GM21515 (cell line): ENCODE results near the gene NECTIN1.

Source experiments
- ATAC-seq: cut with Tn5 transposase; IDR thresholded peaks from one replicate; pipeline ENCODE4 v1.9.1; 2021; ENCODE audit not compliant: unreplicated experiment

Gene NECTIN1, protein sequence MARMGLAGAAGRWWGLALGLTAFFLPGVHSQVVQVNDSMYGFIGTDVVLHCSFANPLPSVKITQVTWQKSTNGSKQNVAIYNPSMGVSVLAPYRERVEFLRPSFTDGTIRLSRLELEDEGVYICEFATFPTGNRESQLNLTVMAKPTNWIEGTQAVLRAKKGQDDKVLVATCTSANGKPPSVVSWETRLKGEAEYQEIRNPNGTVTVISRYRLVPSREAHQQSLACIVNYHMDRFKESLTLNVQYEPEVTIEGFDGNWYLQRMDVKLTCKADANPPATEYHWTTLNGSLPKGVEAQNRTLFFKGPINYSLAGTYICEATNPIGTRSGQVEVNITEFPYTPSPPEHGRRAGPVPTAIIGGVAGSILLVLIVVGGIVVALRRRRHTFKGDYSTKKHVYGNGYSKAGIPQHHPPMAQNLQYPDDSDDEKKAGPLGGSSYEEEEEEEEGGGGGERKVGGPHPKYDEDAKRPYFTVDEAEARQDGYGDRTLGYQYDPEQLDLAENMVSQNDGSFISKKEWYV

GRCh38 chr11:119728651-119729580, at the start of gene NECTIN1:
Gene NECTIN1, minus strand, starts transcription at chr11:119729200. Its CDS starts 647 bp downstream, at chr11:119728553.
- ATAC-seq, result peak; percentile 81

- no peak for ATAC-seq
Measured at GRCh38 chr11:119778391-119779194, 49.6 kb upstream of the NECTIN1 start.

GRCh38 chr11:119777940-119778339, 48.9 kb upstream of the NECTIN1 start:
- ATAC-seq, result no peak

DNA sequence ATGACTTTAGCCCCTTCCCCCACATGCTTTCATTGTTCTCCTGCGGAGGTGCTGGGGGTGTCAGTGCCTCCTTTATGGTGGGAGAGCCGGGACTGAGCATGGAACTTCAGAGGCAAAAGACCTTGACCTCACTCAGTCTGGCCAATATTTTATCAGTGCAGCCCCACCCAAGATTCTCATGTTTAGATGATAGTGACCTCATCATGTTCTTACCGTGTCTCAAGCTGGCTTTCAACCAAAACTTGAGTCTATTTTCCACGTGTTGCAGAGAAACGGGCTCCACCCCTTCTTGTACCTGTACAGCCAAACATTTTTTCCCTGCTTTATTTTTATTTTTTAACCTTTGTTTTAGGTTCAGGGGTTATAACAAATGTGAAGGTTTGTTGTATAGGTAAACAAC, 47.7 kb upstream of the NECTIN1 start:
- ATAC-seq, result no peak

GRCh38 chr11:119776031-119776636, 47.1 kb upstream of the NECTIN1 start:
- no peak for ATAC-seq

DNA sequence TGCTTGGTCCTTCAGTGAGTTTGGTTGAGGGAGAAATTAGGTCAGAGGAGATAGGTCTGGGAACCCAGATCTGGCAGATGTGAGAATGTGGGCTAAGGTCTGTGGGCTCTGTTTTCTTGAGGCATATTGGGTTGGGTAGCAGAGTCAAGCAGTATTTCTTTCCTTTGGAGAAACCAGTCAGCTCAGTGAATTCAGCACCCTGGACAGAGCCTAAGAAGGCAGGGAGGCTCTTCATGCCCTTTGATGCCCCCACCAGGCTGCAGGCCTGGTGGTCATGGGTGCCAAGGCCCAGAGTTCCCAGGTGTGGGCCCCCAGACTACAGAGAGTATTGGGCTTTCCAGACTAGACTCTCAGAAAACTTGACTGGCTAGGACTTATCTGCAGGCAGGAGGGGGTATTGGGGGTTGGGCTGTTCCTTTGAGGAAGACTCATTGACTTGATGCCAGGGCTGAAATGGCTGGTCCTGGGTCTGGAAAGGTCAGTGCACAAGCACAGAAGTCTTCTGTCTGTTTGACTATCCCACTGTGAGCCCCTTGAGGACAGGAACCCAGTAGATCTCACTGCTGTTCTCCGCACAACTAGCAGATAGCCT, 45.3 kb upstream of the NECTIN1 start:
- ATAC-seq, result no peak

- ATAC-seq, result no peak
Measured at GRCh38 chr11:119772641-119773415, 43.8 kb upstream of the NECTIN1 start.

DNA sequence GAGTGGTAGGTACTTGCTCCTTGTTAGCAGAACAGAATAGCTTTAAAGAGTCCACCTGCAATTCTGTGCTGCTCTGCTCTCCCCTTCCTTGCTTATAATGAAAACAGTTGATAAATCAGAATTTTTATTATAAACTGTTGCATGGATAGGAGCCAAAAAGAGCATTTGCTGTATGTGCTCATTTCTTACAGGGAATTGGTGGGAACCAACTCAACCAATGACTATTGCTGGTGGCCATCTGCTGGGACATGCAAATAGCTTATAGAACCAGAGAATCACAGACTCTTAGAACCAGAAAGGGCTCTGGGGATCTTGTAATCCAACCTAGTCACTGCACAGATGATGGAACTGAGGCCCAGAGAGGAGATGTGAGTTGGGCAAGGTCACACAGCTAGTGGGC, 43.1 kb upstream of the NECTIN1 start:
- no peak for ATAC-seq

DNA sequence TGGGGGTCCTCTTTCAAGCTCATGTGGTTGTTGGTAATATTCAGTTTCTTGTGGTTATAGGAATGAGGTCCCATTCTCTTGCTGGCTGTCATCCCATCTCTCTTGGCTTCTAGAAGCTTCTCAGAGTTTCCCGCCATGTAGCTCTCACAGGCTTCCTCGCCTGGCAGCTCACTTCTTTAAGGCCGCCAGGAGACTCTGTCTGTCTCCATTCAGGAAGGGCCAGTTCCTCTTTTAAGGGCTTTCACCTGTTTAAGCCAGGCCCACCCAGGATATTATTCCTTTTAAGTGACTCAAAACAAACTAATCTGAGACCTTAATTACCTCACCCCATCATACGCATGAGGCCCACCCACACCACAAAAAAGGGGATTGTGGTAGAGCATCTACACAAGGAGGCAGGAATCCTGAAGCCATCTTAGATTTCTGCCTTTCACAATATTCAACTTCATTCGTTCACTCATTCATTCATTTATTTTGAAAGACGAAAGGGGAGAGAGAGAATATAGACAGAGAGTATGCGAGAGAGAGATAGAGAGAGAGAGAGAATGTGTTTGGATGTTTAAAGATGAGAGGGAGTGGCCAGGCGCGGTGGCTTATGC, 42.3 kb upstream of the NECTIN1 start:
- no peak for ATAC-seq

DNA sequence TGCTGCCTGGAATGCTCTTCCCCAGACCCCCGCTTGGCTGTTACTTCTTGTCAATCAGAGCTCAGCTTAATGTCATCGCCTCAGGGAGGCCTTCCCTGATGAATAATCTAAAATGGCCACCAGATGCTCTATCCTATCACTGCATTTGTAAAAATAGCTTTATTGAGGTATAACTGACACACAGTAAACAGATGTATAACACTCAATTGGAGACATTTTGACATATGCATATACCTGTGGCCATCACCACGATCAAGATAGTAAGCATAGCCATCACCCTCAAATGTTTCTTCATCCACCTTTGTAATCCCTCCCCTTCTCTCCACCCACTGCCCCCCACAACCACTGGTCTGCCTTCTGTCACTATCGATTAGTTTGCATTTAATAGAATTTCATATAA, 36.6 kb upstream of the NECTIN1 start:
- ATAC-seq, result no peak

- ATAC-seq, result no peak
Measured at GRCh38 chr11:119764108-119764868, 35.3 kb upstream of the NECTIN1 start.

GRCh38 chr11:119763071-119763728, 34.2 kb upstream of the NECTIN1 start:
- no peak for ATAC-seq

DNA sequence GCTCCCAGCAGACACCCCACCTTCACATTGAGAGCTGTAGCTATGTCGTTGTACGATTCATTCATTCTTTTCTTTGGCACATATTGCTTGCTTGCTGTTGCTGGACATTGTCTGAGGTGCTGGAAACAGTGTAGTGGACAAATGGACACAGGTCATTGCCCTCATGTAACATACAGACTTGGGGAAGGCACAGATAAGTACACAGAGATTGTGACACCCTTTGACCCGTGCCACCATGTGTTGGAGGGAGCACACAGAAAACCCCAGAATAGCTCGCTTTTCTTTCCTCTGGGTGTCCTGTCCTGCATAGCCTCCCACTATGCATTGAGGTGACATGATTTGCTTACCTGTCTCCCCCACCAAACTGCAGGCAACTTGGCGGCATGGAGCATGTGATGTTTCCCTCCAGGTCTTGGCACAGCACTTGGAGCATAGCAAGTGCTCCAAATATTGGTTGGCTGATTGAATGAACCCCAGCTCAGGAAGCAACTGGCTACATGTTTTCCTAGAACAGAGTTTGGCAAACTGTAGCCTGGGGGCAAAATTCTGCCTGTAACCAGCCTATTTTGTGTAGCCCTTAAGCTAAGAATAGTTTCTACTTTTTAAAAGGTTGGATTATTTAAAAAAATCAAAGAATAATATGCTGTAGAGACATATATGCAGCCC, 30.9 kb upstream of the NECTIN1 start:
- no peak for ATAC-seq

DNA sequence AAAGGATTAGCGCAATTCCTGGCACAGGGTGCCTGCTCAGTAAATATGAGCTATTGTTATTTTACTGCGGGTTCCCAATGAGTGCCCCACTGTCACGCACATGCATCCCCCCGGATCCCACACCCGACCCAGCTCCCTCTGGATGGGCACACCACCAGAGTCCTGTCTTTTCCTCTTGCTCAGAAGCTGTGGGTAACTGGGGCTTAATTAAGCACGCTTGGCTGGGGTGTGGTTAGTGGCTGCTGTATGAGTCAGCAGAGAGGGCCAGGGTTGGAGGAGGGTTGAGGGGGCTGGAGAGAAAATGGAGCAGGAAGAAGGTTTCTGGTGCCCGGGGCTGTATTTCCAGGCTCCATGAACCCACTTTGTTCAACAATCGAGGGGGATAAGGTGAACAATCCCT, 30.3 kb upstream of the NECTIN1 start:
- ATAC-seq, result no peak

DNA sequence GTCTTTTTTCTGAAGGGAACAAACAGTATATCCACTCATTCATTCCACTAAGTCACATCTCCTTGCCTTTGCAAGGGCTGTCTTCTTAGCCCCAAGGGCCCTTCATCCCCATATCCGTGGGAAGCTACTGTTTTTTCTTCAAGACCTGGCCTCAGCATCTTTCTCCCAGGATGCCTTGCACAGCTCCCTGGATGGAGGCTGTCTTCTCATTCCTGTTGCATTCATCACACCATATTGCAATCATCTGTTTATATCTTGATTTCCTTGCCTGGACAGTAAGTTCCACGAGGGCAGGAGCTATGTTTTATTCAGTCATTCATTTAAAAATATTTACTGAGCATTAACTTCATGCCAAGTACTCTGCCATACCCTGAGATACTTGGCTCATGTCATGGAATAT, 29.3 kb upstream of the NECTIN1 start:
- ATAC-seq, result no peak

DNA sequence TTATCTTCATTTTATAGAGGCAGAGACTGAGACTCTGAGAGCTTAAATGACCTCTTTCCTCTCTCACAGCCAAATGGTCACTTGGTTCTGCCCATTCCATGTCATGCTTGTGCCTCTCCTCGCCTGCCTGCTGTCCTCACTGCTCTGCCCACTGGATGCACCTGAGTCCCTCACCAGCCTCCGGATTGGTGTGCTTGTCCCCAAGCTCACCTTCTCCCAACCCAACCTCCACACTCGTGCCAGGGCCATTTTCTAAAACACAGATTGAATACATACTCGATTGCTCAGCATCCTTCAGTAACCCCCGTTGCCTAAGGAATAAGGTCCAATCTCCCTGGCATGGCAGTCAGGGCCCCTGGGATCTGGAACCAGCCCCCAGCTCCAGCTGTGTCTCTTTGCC, 28.4 kb upstream of the NECTIN1 start:
- ATAC-seq, result no peak
